ENCODE data around the gene SLC39A5.
"Not testable (repeated sequence)": the region's sequence is repeated elsewhere in the genome, so short reads cannot be mapped to it uniquely, and the experiment has no call there.

SLC39A5 gene

GRCh38 chr12:56241424-56242303 is 11.8 kb downstream of the SLC39A5 start:
- H3K4me3 ChIP-seq (ENCODE audit: low read depth, low read length) = no peak overlapping the region
- DNase-seq (ENCODE audit: low read depth) = no peak

GRCh38 chr12:56242986-56243385 is 13.1 kb downstream of the SLC39A5 start:
- no peak for DNase-seq (ENCODE audit: low read depth)

GRCh38 chr12:56243731-56244181 is 13.9 kb downstream of the SLC39A5 start:
- DNase-seq (ENCODE audit: low read depth) = no peak
- H3K4me3 ChIP-seq (ENCODE audit: low read depth, low read length) = no peak overlapping the region

More at GRCh38 chr12:56242986-56243385, 13.1 kb downstream of the SLC39A5 start:
- H3K4me3 ChIP-seq (ENCODE audit: low read depth, low read length) = no peak overlapping the region

GRCh38 chr12:56244494-56244893 is 14.6 kb downstream of the SLC39A5 start:
- DNase-seq (ENCODE audit: low read depth) = no peak
- H3K4me3 ChIP-seq (ENCODE audit: low read depth, low read length) = no peak overlapping the region

- DNase-seq (ENCODE audit: low read depth) = no peak
- H3K4me3 ChIP-seq (ENCODE audit: low read depth, low read length) = no peak overlapping the region
These were observed 18.1 kb downstream of the SLC39A5 start for GRCh38 chr12:56247923-56248322.

- no peak for DNase-seq (ENCODE audit: low read depth)
- no peak overlapping the region for H3K4me3 ChIP-seq (ENCODE audit: low read depth, low read length)
These were observed 18.9 kb downstream of the SLC39A5 start for GRCh38 chr12:56248711-56249110.

GRCh38 chr12:56252649-56253048 is 22.8 kb downstream of the SLC39A5 start:
- H3K4me3 ChIP-seq (ENCODE audit: low read depth, low read length) = no peak overlapping the region
- DNase-seq (ENCODE audit: low read depth) = no peak

- no peak for DNase-seq (ENCODE audit: low read depth)
- no peak overlapping the region for H3K4me3 ChIP-seq (ENCODE audit: low read depth, low read length)
These were observed 23.2 kb downstream of the SLC39A5 start for GRCh38 chr12:56253091-56253490.

GRCh38 chr12:56255671-56256070 is 25.8 kb downstream of the SLC39A5 start:
- no peak for DNase-seq (ENCODE audit: low read depth)
- no peak overlapping the region for H3K4me3 ChIP-seq (ENCODE audit: low read depth, low read length)

GRCh38 chr12:56256326-56256960 is 26.6 kb downstream of the SLC39A5 start:
- DNase-seq (ENCODE audit: low read depth) = no peak

GRCh38 chr12:56257071-56257470 is 27.2 kb downstream of the SLC39A5 start:
- peak overlapping the region; percentile 80 for H3K4me3 ChIP-seq (ENCODE audit: low read depth, low read length)
- DNase-seq (ENCODE audit: low read depth) = no peak

More at GRCh38 chr12:56256326-56256960, 26.6 kb downstream of the SLC39A5 start:
- peak overlapping the region; percentile 80 for H3K4me3 ChIP-seq (ENCODE audit: low read depth, low read length)

- DNase-seq (ENCODE audit: low read depth) = no peak
- H3K4me3 ChIP-seq (ENCODE audit: low read depth, low read length) = peak overlapping the region; percentile 80
These were observed 27.7 kb downstream of the SLC39A5 start for GRCh38 chr12:56257491-56258067.

- peak within 1 kb of the TSS; percentile 80 for H3K4me3 ChIP-seq (ENCODE audit: low read depth, low read length)
- DNase-seq (ENCODE audit: low read depth) = no peak
These were observed 28.4 kb downstream of the SLC39A5 start, which contains the start of gene ANKRD52 for GRCh38 chr12:56258068-56258819. Gene ANKRD52 (minus strand): TSS chr12:56258384. CDS start chr12:56258269, 115 bp downstream.

- no peak for DNase-seq (ENCODE audit: low read depth)
- peak overlapping the region; percentile 80 for H3K4me3 ChIP-seq (ENCODE audit: low read depth, low read length)
These were observed 29.0 kb downstream of the SLC39A5 start for GRCh38 chr12:56258820-56259183.

GRCh38 chr12:56260380-56260779 is 30.5 kb downstream of the SLC39A5 start:
- no peak for DNase-seq (ENCODE audit: low read depth)
- H3K4me3 ChIP-seq (ENCODE audit: low read depth, low read length) = no peak overlapping the region

- DNase-seq (ENCODE audit: low read depth) = no peak
These were observed 31.1 kb downstream of the SLC39A5 start for GRCh38 chr12:56260921-56261320.

GRCh38 chr12:56261503-56262232 is 31.8 kb downstream of the SLC39A5 start:
- no peak overlapping the region for H3K4me3 ChIP-seq (ENCODE audit: low read depth, low read length)
- DNase-seq (ENCODE audit: low read depth) = no peak

More at GRCh38 chr12:56260921-56261320, 31.1 kb downstream of the SLC39A5 start:
- H3K4me3 ChIP-seq (ENCODE audit: low read depth, low read length) = no peak overlapping the region

- not testable (repeated sequence) for H3K4me3 ChIP-seq (ENCODE audit: low read depth, low read length); DNase-seq (ENCODE audit: low read depth)
These were observed 33.1 kb downstream of the SLC39A5 start for GRCh38 chr12:56262955-56263354.
